IMR-90 (cell line): ENCODE data around the gene ATG7. TPM values are rescaled to one million over a fixed set of nuclear protein-coding genes. Genes with fewer than 3 reads are reported as not detected.
A peak's percentile ranks its signal among the peaks of the same experiment; 100 is the strongest.

ENCODE experiments used
- ATAC-seq: fragments of 200-7000 bp; cut with Tn5 transposase; 2 replicates; pipeline ENCODE4 v1.9.1; 2020; ENCODE audit warnings: low read depth, mild to moderate bottlenecking, moderate library complexity
- BruUV-seq: library from RNA; stranded (reverse); fragments of 400-500 nt; replicated peaks from 2 replicates; lab custom pipeline; 2021; lab: Mats Ljungman, UMichigan
- CTCF ChIA-PET: fragments of 300-600 bp; formaldehyde crosslinking; extraction: SDS; loops from one replicate; lab custom pipeline; 2021; ENCODE audit warnings: antibody characterized with exemption; lab: Yijun Ruan, JAX
- POLR2A ChIA-PET: fragments of 300-600 bp; sonication (Branson Sonifier 250); formaldehyde crosslinking; loops from one replicate; lab custom pipeline; 2022; ENCODE audit warnings: antibody characterized with exemption; ENCODE audit not compliant: unreplicated experiment; lab: Charles Lee
- DNase-seq: peaks from one replicate; pipeline ENCODE4 v3.0.0; 2013
- H2AFZ ChIP-seq: replicated peaks from 2 replicates; pipeline ENCODE3; 2013; ENCODE audit warnings: low read length, mild to moderate bottlenecking; ENCODE audit not compliant: poor library complexity
- H2AK5ac ChIP-seq: 2 replicates; pipeline ENCODE4 v1.6.1; 2013; ENCODE audit warnings: low read depth, low read length, inconsistent platforms
- H2AK9ac ChIP-seq: replicated peaks from 2 replicates; pipeline ENCODE3; 2013; ENCODE audit warnings: mild to moderate bottlenecking, low read depth, low read length, moderate library complexity; ENCODE audit not compliant: poor library complexity
- H2BK120ac ChIP-seq: 2 replicates; pipeline ENCODE4 v1.6.1; 2013; ENCODE audit warnings: low read depth, low read length, inconsistent platforms
- H2BK15ac ChIP-seq: 3 replicates; pipeline ENCODE4 v1.6.1; 2013; ENCODE audit warnings: low read depth, low read length, inconsistent platforms
- H2BK20ac ChIP-seq: 2 replicates; pipeline ENCODE4 v1.6.1; 2013; ENCODE audit warnings: low read depth, mild to moderate bottlenecking, inconsistent platforms, low read length, moderate library complexity
- H2BK5ac ChIP-seq: 2 replicates; pipeline ENCODE4 v1.6.1; 2013; ENCODE audit warnings: mild to moderate bottlenecking, low read depth, low read length, inconsistent platforms; ENCODE audit not compliant: poor library complexity, severe bottlenecking
- H3K14ac ChIP-seq: replicated peaks from 2 replicates; pipeline ENCODE4 v1.6.1; 2013; ENCODE audit warnings: low read depth, low read length, inconsistent platforms
- H3K18ac ChIP-seq: 2 replicates; pipeline ENCODE4 v1.6.1; 2013; ENCODE audit warnings: low read depth, low read length, control low read depth
- H3K23ac ChIP-seq: 2 replicates; pipeline ENCODE4 v1.6.1; 2013; ENCODE audit warnings: low read depth, low read length, inconsistent platforms
- H3K27ac ChIP-seq: 2 replicates; pipeline ENCODE4 v1.5.1; 2013; ENCODE audit warnings: mild to moderate bottlenecking, control low read depth, low read length; ENCODE audit not compliant: insufficient read depth
- H3K27me3 ChIP-seq: 2 replicates; pipeline ENCODE4 v1.6.1; 2013; ENCODE audit warnings: low read length; ENCODE audit not compliant: control insufficient read depth, insufficient read depth
- H3K36me3 ChIP-seq: 2 replicates; pipeline ENCODE4 v1.6.1; 2013; ENCODE audit warnings: low read length, mixed read lengths; ENCODE audit not compliant: control insufficient read depth, insufficient read depth
- H3K4ac ChIP-seq: 2 replicates; pipeline ENCODE4 v1.6.1; 2013; ENCODE audit warnings: low read depth, low read length, inconsistent platforms
- H3K4me1 ChIP-seq: 2 replicates; pipeline ENCODE4 v1.6.1; 2013; ENCODE audit warnings: low read length, mixed read lengths; ENCODE audit not compliant: control insufficient read depth, insufficient read depth
- H3K4me2 ChIP-seq: 2 replicates; pipeline ENCODE4 v1.6.1; 2013; ENCODE audit warnings: low read depth, mild to moderate bottlenecking, control low read depth, low read length, moderate library complexity
- H3K4me3 ChIP-seq: 2 replicates; pipeline ENCODE4 v1.5.1; 2013; ENCODE audit warnings: low read depth, mild to moderate bottlenecking, control low read depth, low read length, moderate library complexity; ENCODE audit not compliant: insufficient read depth
- H3K56ac ChIP-seq: 2 replicates; pipeline ENCODE4 v1.6.1; 2013; ENCODE audit warnings: low read length, inconsistent platforms; ENCODE audit not compliant: insufficient read depth; ENCODE audit errors: extremely low read depth
- H3K79me1 ChIP-seq, 2 experiments: 2 replicates each; pipeline ENCODE4 v1.6.1; 2013; ENCODE audit warnings: low read length in 2 of 2, inconsistent platforms in 1 of 2, low read depth in 1 of 2
- H3K9ac ChIP-seq: 2 replicates; pipeline ENCODE4 v1.6.1; 2013; ENCODE audit warnings: low read depth, low read length, control low read depth
- H3K9me1 ChIP-seq: 2 replicates; pipeline ENCODE4 v1.6.1; 2013; ENCODE audit warnings: low read length, inconsistent platforms; ENCODE audit not compliant: insufficient read depth
- H3K9me3 ChIP-seq: 2 replicates; pipeline ENCODE4 v1.6.1; 2013; ENCODE audit warnings: low read length; ENCODE audit not compliant: control insufficient read depth, insufficient read depth
- H4K20me1 ChIP-seq: 2 replicates; pipeline ENCODE4 v1.6.1; 2013; ENCODE audit warnings: low read length, inconsistent platforms; ENCODE audit not compliant: insufficient read depth
- H4K5ac ChIP-seq: 2 replicates; pipeline ENCODE4 v1.6.1; 2013; ENCODE audit warnings: mild to moderate bottlenecking, low read depth, low read length, control low read depth
- H4K8ac ChIP-seq, 2 experiments: 2 replicates each; pipeline ENCODE4 v1.6.1; 2013; ENCODE audit warnings: low read depth in 2 of 2, low read length in 2 of 2, control low read depth in 1 of 2, inconsistent platforms in 1 of 2
- H4K91ac ChIP-seq: 2 replicates; pipeline ENCODE4 v1.6.1; 2013; ENCODE audit warnings: low read depth, low read length, inconsistent platforms; ENCODE audit not compliant: insufficient read depth
- BHLHE40 ChIP-seq: fragments of 150-350 bp; IDR thresholded peaks from 2 replicates; pipeline ENCODE4 v1.6.1; 2016; ENCODE audit warnings: mild to moderate bottlenecking, low read depth, low read length
- CEBPB ChIP-seq: IDR thresholded peaks from 2 replicates; pipeline ENCODE4 v1.6.1; 2012; ENCODE audit warnings: low read depth, low read length, improper control_type of control experiment
- CHD1 ChIP-seq: IDR thresholded peaks from 2 replicates; pipeline ENCODE4 v1.6.1; 2012; ENCODE audit warnings: low read depth, low read length, improper control_type of control experiment
- MAFK ChIP-seq: IDR thresholded peaks from 2 replicates; pipeline ENCODE4 v1.6.1; 2012; ENCODE audit warnings: low read depth, low read length, improper control_type of control experiment
- POLR2A ChIP-seq: IDR thresholded peaks from 2 replicates; pipeline ENCODE4 v1.6.1; 2012; ENCODE audit warnings: mild to moderate bottlenecking, low read depth, low read length
- RAD21 ChIP-seq: IDR thresholded peaks from 2 replicates; pipeline ENCODE4 v1.6.1; 2012; ENCODE audit warnings: low read length, improper control_type of control experiment
- RCOR1 ChIP-seq: IDR thresholded peaks from 2 replicates; pipeline ENCODE4 v1.6.1; 2012; ENCODE audit warnings: mild to moderate bottlenecking, low read length, improper control_type of control experiment; ENCODE audit not compliant: insufficient replicate concordance
- RFX5 ChIP-seq: IDR thresholded peaks from 2 replicates; pipeline ENCODE4 v1.8.0; 2012; ENCODE audit warnings: low read depth, mild to moderate bottlenecking, low read length, moderate library complexity
- WGBS, 2 experiments: methylation state at CpG; one replicate each; pipeline versions ENCODE4 v1.1.5 to v1.1.7; 2013; ENCODE audit warnings: missing lambda C conversion rate in 2 of 2; ENCODE audit not compliant: insufficient read length in 1 of 2; ENCODE audit errors: extremely low coverage in 2 of 2; 5-methylcytosine and 5-hydroxymethylcytosine counted together
- dilution Hi-C: fragments of 300-500 bp; cut with HindIII; formaldehyde crosslinking; loops from one replicate; pipeline ENCODE4 v1.14.3; 2018; ENCODE audit warnings: low sequenced_read_pairs; ENCODE audit not compliant: unreplicated experiment
- in situ Hi-C: fragments of 300-500 bp; cut with MboI; formaldehyde crosslinking; loops from 3 replicates; pipeline ENCODE4 v1.14.3; 2019; ENCODE audit warnings: low sequenced_read_pairs, inconsistent platforms, mixed read lengths
- intact Hi-C: fragments of 100-400 bp; cut with micrococcal nuclease; formaldehyde crosslinking; loops from 2 replicates; pipeline ENCODE4 v1.10.0; 2022
- polyA plus RNA-seq, 3 experiments: library from polyadenylated mRNA; depleted of rRNA; stranded (reverse); fragments of >200 nt; gene quantifications; 2 replicates each; pipeline ENCODE4 v1.2.3, GENCODE V29; 2012; ENCODE audit warnings: low replicate concordance in 1 of 3
- total RNA-seq: library from RNA; depleted of rRNA; stranded (reverse); fragments of >200 nt; gene quantifications from 2 replicates; pipeline ENCODE4 v1.2.3, GENCODE V29; 2012
- TF ChIP-seq, protein P1 (sequence below): fragments of 150-350 bp; IDR thresholded peaks from 2 replicates; pipeline ENCODE4 v1.6.1; 2017; ENCODE audit warnings: mild to moderate bottlenecking, antibody characterized with exemption, low read length, low read depth
- TF ChIP-seq, protein P2 (sequence below): fragments of 150-350 bp; IDR thresholded peaks from 2 replicates; pipeline ENCODE4 v1.6.1; 2016; ENCODE audit warnings: low read depth, mild to moderate bottlenecking, low read length, moderate library complexity, borderline replicate concordance

ATG7 gene
- total and polyA plus RNA-seq, 2 of the 4 experiments (the other 2 are of a cell fraction): 15.6 to 51.4 TPM

DNA sequence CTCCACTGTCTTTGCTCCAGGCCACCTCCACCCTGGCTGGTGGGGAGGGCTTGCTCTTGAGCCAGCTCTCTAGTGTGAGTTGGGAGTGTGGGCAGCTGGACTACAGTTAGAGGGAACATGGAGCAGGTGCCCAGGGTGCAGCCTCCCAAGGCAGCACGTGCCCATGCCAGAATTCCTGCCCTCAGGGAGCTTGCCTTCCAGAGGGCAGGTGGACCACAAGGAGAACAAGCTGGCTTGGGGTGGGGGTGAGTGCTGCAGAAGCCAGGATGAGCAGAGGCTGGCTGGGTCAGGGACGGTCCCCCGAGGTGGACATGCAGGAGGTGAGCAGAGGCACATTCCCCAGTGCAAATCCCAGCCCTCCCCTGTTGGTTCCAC lies 282.0 kb downstream of the ATG7 start:
- no CpG with 5 or more reads among the region's 3 CpGs for WGBS, 2 experiments
- BruUV-seq: no TSS peak
- ChIA-PET POLR2A (no interaction called here), CTCF (interaction anchor here (1.0 kb wide), 1 partner anchor 13 kb away, joined by 3 read pairs; no protein-coding TSS in a partner anchor)
- peak overlapping the region in 1 of 2 experiments; percentile 42; a peak in 1 of 4 replicates for H4K8ac ChIP-seq
- no peaks in the 10 kb centered on the region for H3K27me3 ChIP-seq
- peaks cover 28 to 91% of the 10 kb centered on the region in 2 experiments for H3K79me1 ChIP-seq
- H3K4me2 ChIP-seq: no peak overlapping the region
- peaks cover 27% of the 10 kb centered on the region for H3K4me1 ChIP-seq
- H4K5ac ChIP-seq: no peak overlapping the region
- H2AK5ac ChIP-seq: peak overlapping the region; percentile 70; the same call in 1 of the 2 replicates
- intact Hi-C loops (no loop called here), dilution Hi-C loops (no loop called here), in situ Hi-C loops (no loop called here)
- no peaks in the 10 kb centered on the region for H3K9me3 ChIP-seq
- H2BK120ac ChIP-seq: peak overlapping the region; percentile 30; the same call in 1 of the 2 replicates
- H3K23ac ChIP-seq: peak overlapping the region; percentile 14; the same call in 1 of the 2 replicates
- H3K27ac ChIP-seq: peak overlapping the region; percentile 6; the same call in 1 of the 2 replicates
- H2BK15ac ChIP-seq: no peak overlapping the region; the same call in 2 of the 3 replicates
- H2BK5ac ChIP-seq: peak overlapping the region; percentile 13
- ATAC-seq: no peak; the same call in 1 of the 2 replicates
- no peak overlapping the region for H3K56ac ChIP-seq
- H3K36me3 ChIP-seq: peaks cover 37% of the 10 kb centered on the region
- H3K4me3 ChIP-seq: no peak overlapping the region
- H4K91ac ChIP-seq: 0 out of 2 replicates have a peak overlapping the region, but pooled peaks have one; percentile 26
- H2AFZ ChIP-seq: peak overlapping the region; percentile 10
- TF ChIP-seq, protein P1, sequence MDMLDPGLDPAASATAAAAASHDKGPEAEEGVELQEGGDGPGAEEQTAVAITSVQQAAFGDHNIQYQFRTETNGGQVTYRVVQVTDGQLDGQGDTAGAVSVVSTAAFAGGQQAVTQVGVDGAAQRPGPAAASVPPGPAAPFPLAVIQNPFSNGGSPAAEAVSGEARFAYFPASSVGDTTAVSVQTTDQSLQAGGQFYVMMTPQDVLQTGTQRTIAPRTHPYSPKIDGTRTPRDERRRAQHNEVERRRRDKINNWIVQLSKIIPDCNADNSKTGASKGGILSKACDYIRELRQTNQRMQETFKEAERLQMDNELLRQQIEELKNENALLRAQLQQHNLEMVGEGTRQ: no peak
- no peak for TF ChIP-seq CHD1
- TF ChIP-seq BHLHE40: no peak
- TF ChIP-seq RCOR1: no peak
- TF ChIP-seq RFX5: no peak
- TF ChIP-seq POLR2A: no peak
- TF ChIP-seq, protein P2, sequence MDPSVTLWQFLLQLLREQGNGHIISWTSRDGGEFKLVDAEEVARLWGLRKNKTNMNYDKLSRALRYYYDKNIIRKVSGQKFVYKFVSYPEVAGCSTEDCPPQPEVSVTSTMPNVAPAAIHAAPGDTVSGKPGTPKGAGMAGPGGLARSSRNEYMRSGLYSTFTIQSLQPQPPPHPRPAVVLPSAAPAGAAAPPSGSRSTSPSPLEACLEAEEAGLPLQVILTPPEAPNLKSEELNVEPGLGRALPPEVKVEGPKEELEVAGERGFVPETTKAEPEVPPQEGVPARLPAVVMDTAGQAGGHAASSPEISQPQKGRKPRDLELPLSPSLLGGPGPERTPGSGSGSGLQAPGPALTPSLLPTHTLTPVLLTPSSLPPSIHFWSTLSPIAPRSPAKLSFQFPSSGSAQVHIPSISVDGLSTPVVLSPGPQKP: no peak
- TF ChIP-seq CEBPB: no peak
- no peak for TF ChIP-seq MAFK
- TF ChIP-seq RAD21: no peak
- peak overlapping the region; percentile 10; the same call in 1 of the 2 replicates for H2BK20ac ChIP-seq
- H3K9me1 ChIP-seq: peaks cover 31% of the 10 kb centered on the region
- H3K14ac ChIP-seq: 0 out of 2 replicates have a peak overlapping the region, but pooled peaks have one; percentile 23
- peaks cover 52% of the 10 kb centered on the region for H4K20me1 ChIP-seq
- no peak overlapping the region for H3K9ac ChIP-seq
- H3K18ac ChIP-seq: no peak overlapping the region
- DNase-seq: no peak
- no peak overlapping the region for H2AK9ac ChIP-seq
- H3K4ac ChIP-seq: peak overlapping the region; percentile 41
